ENCODE measurements around the gene SREBF2. TPM values are rescaled to one million over a fixed set of nuclear protein-coding genes. Genes with fewer than 3 reads are reported as not detected.

SREBF2 gene
- total and polyA plus RNA-seq, 2 donors (not counting 3 experiments of a cell fraction or from before 2014, with no cell fraction given) = 101 to 136 TPM

DNA sequence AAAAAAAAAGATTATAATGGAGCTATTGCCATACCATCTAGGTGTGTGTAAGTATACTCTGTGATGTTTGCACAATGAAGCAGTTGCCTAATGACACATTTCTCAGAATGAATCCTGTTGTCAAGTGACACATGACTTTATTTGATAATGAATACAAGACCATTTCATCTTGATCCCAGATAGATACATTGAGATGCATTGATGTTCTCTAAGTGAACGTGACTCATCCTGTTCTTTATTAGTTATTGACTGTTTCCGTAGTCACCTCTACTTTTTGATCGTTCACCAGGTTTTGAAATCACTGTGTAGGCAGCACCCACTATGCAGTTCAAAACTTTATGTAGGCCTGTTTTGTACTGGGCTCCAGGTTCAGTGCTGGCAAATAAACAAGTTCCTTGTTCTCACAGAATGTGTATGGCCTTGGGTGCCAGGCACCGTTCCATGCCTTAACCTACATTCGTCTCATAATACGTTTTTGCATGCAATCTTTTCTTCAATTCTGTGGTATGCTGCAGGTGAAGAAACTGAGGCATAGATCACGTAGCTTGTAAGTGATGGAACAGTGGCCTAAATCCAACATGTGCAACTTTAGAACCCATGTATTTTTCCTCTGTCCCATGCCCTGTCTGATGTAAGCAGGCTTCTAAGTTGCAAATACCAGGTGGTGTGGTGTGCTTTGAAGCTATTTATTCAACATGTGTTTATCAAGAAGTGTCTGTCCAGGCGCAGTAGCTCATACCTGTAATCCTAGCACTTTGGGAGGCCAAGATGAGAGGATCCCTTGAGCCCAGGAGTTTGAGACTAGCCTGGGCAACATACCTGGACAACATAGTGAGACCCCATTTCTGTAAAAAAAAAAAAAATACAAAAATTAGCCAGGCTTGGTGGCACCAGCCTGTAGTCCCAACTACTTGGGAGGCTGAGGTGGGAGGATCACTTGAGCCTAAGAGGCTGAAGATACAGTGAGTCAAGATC lies 10.4 kb downstream of the SREBF2 start:
- H3K4me3 ChIP-seq (replicated peaks in 1 of 3; ENCODE audit: insufficient read depth in 1 of 3, low read depth in 1 of 3, low read length in 3 of 3) = no peak overlapping the region
- dilution Hi-C loops (cut with MboI; ENCODE audit: extremely low pct_ligation_motif_present, low sequenced_read_pairs) (no loop called here), intact Hi-C loops (cut with micrococcal nuclease) (no loop called here)
- H3K4me1 ChIP-seq (ENCODE audit: control insufficient read depth, extremely low read depth, insufficient read depth, low read length) = peaks cover 13% of the 10 kb centered on the region
- peaks cover 1 to 6% of the 10 kb centered on the region in 2 experiments for H3K36me3 ChIP-seq (ENCODE audit: control insufficient read depth in 2 of 2, extremely low read depth in 1 of 2, insufficient read depth in 2 of 2, low read length in 2 of 2)
- DNase-seq (ENCODE audit: low read depth, low spot score) (no peak), FAIRE-seq (no peak)
- TF ChIP-seq MYC (IDR thresholded peaks at IDR 0.05; ENCODE audit: low read depth, low read length) (no peak), POLR2A (IDR thresholded peaks at IDR 0.05; ENCODE audit: low read depth, low read length) (no peak), EZH2 (IDR thresholded peaks at IDR 0.05; ENCODE audit: borderline replicate concordance, low read depth, low read length, severe bottlenecking) (no peak), FOS (IDR thresholded peaks at IDR 0.05; ENCODE audit: borderline replicate concordance, insufficient read depth, low read length) (no peak), GATA2 (IDR thresholded peaks at IDR 0.05; ENCODE audit: insufficient read depth, insufficient read length, low read depth, low read length) (no peak), POLR2AphosphoS5 (IDR thresholded peaks at IDR 0.05; ENCODE audit: insufficient read depth, low read depth, low read length) (no peak), JUN (IDR thresholded peaks at IDR 0.05; ENCODE audit: borderline replicate concordance, insufficient read depth, insufficient read length, low read depth) (no peak)
- TF ChIP-seq, protein P1, sequence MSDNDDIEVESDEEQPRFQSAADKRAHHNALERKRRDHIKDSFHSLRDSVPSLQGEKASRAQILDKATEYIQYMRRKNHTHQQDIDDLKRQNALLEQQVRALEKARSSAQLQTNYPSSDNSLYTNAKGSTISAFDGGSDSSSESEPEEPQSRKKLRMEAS (IDR thresholded peaks at IDR 0.05; ENCODE audit: insufficient read depth, insufficient read length) = no peak
- TF ChIP-seq, protein P2, sequence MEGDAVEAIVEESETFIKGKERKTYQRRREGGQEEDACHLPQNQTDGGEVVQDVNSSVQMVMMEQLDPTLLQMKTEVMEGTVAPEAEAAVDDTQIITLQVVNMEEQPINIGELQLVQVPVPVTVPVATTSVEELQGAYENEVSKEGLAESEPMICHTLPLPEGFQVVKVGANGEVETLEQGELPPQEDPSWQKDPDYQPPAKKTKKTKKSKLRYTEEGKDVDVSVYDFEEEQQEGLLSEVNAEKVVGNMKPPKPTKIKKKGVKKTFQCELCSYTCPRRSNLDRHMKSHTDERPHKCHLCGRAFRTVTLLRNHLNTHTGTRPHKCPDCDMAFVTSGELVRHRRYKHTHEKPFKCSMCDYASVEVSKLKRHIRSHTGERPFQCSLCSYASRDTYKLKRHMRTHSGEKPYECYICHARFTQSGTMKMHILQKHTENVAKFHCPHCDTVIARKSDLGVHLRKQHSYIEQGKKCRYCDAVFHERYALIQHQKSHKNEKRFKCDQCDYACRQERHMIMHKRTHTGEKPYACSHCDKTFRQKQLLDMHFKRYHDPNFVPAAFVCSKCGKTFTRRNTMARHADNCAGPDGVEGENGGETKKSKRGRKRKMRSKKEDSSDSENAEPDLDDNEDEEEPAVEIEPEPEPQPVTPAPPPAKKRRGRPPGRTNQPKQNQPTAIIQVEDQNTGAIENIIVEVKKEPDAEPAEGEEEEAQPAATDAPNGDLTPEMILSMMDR (IDR thresholded peaks at IDR 0.05; ENCODE audit: extremely low read depth in 1 of 2, insufficient read depth in 1 of 2, low read depth in 1 of 2, low read length in 2 of 2) = no peak
- no peaks in the 10 kb centered on the region for H3K9me1 ChIP-seq (replicated peaks; ENCODE audit: control insufficient read depth, extremely low read depth, insufficient read depth, low read length)
- no peak overlapping the region for H2AFZ ChIP-seq (ENCODE audit: low read depth, low read length)
- H3K9me3 ChIP-seq (replicated peaks; ENCODE audit: control insufficient read depth, insufficient read depth, low read length) = no peaks in the 10 kb centered on the region
- H3K27me3 ChIP-seq (ENCODE audit: control insufficient read depth in 2 of 2, insufficient read depth in 2 of 2, low read length in 2 of 2) = no peaks in the 10 kb centered on the region
- no TSS peak for BruUV-seq (replicated peaks)
- H4K20me1 ChIP-seq (replicated peaks; ENCODE audit: control insufficient read depth, extremely low read depth, insufficient read depth, low read length) = peaks cover 4% of the 10 kb centered on the region
- no peak overlapping the region for H3K9ac ChIP-seq (replicated peaks; ENCODE audit: extremely low read depth, insufficient read depth, low read length)
- ChIA-PET CTCF (interaction anchor here (0.9 to 3.1 kb wide), 7 partner anchors 11 to 146 kb away, joined by 3 to 12 read pairs (median 3); partner anchors contain the start of genes CCDC134 and SREBF2), POLR2A (no interaction called here)
- H3K4me2 ChIP-seq (ENCODE audit: insufficient read depth, low read length) = no peak overlapping the region
- no peak overlapping the region for H3K27ac ChIP-seq (ENCODE audit: insufficient read depth, low read depth, low read length)
- H3K79me2 ChIP-seq (ENCODE audit: control insufficient read depth, insufficient read depth, low read length) = peaks cover 95% of the 10 kb centered on the region

Measured in endothelial cell of umbilical vein (primary cell).